Hepatocyte (in vitro differentiated cells): Measurements from ENCODE around the gene SLFN5.

Experiments
- EZH2 ChIP-seq: fragments of 200-600 bp; sonication (generic); IDR thresholded peaks from 2 replicates; pipeline ENCODE4 v1.6.1; 2016; ENCODE audit warnings: antibody characterized with exemption, mild to moderate bottlenecking, borderline replicate concordance
- EZH2phosphoT487 ChIP-seq: fragments of 200-600 bp; sonication (generic); IDR thresholded peaks from one replicate; pipeline ENCODE4 v1.6.1; 2018; ENCODE audit warnings: antibody characterized with exemption, mild to moderate bottlenecking, low read depth, moderate library complexity; ENCODE audit not compliant: unreplicated experiment, severe bottlenecking
- TF ChIP-seq, protein P1 (sequence below): fragments of 200-600 bp; sonication (generic); IDR thresholded peaks from 2 replicates; pipeline ENCODE4 v1.5.1; 2016; ENCODE audit warnings: antibody characterized with exemption, mild to moderate bottlenecking; ENCODE audit not compliant: poor library complexity

GRCh38 chr17:35299135-35299534 is 56.3 kb downstream of the SLFN5 start:
- TF ChIP-seq, protein P1, sequence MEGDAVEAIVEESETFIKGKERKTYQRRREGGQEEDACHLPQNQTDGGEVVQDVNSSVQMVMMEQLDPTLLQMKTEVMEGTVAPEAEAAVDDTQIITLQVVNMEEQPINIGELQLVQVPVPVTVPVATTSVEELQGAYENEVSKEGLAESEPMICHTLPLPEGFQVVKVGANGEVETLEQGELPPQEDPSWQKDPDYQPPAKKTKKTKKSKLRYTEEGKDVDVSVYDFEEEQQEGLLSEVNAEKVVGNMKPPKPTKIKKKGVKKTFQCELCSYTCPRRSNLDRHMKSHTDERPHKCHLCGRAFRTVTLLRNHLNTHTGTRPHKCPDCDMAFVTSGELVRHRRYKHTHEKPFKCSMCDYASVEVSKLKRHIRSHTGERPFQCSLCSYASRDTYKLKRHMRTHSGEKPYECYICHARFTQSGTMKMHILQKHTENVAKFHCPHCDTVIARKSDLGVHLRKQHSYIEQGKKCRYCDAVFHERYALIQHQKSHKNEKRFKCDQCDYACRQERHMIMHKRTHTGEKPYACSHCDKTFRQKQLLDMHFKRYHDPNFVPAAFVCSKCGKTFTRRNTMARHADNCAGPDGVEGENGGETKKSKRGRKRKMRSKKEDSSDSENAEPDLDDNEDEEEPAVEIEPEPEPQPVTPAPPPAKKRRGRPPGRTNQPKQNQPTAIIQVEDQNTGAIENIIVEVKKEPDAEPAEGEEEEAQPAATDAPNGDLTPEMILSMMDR: no peak
- TF ChIP-seq EZH2: no peak
- TF ChIP-seq EZH2phosphoT487: no peak
